GM18867 (cell line): ENCODE data around the gene OTOGL.
"Not testable (repeated sequence)": the region's sequence is repeated elsewhere in the genome, so short reads cannot be mapped to it uniquely, and the experiment has no call there.

Experiments used
- ATAC-seq: cut with Tn5 transposase; IDR thresholded peaks from one replicate; pipeline ENCODE4 v1.9.1; 2021; ENCODE audit warnings: mild to moderate bottlenecking, moderate library complexity; ENCODE audit not compliant: unreplicated experiment

The OTOGL gene

DNA sequence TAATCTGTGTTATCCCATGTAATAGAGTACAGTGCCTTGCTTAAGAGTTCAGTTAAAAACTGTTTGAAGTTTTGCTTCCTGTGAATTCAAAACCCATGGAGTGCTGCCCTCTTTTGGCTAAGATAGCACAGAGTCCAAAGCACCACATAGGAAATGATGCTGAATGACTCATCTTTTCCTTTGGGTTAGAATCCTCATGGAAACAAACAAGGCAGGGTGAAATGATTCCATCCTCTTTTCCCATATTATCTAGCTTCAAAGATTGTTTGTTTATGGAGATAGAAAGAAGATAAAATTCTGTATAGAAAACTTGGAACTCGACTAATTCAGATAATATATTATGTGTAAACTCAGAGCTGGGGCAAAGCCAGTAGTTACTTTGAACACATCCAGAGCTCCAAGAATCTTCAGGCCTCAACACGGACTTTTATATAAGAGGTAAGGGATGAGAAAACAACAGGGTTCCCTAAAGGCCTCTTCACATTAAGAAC, 87.4 kb downstream of the OTOGL start:
- peak; percentile 56 for ATAC-seq

DNA sequence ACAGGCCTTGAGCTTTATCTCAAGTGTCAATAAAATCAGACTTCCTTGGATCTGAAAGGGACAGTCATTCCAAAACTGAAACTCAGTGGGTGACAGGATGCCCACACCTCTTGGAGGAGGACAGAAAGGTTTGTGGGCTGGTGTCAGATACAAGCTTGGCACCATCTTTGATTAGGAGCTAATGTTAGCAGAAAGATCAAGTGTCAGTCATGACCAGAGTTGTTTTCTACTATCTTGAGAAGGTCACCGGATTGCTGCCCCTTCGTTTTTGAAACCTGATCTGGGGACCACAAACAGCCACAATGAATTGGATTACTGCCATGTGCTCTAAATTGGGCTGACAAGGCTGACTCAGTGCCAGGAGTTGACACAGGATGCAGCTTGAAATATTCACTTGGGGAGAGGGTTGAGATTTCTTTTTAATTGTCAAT, 88.3 kb downstream of the OTOGL start:
- peak; percentile 69 for ATAC-seq

DNA sequence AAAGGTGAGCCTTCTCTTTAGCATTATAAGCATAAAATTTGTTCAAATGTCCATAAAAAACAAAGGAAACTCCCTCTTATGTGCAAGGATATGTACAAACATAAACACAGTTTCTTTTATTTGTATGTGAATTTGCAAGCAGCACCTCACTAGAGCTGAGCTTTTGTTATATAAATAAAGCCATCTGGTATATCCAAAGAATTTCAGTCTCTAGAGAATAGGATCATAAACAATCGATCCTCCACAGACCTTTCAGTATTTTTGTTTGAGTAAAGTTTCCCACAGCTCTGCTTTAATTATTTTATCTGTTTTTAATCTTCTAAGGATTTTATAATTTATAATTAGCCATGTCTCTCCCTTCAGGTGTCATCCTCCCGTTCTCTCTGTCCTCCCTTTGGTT, 89.2 kb downstream of the OTOGL start:
- ATAC-seq, result no peak

DNA sequence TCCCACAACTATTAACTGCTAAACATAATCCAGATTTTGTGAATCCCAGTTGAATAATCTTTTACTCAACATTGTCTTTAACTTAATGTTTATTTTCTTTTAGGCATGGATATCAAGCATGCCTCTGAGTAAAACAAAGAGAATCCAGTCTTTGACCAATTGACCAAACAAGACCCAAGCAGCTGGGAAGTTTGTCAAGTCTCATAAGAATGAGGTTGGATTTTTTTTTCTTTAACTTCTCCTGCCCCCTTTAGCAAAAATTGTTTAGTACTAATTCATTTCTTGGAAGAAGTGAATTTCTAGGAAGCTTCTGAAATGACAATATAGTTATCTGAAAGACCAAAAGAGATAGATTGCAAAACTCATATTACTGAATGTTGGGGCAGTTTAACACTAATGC, 89.9 kb downstream of the OTOGL start:
- ATAC-seq, result no peak

DNA sequence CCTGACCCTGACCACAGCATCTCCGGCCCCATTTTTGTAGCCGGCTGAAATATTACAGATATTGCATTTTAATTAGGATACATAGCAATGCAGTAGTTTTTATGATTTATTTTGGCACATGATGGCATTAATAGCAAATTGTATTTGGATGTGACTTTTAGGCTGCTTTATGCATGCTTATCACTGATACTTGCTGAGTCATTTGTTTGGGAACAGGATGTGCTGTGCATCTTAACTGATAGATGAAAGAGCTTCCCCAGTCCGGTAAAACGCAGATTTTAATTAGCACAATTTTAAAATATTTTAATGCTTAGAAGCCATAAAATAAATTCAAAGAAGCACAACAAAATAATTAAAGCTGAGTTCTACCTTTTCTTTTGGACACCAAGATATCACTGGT, 90.7 kb downstream of the OTOGL start:
- ATAC-seq, result no peak

DNA sequence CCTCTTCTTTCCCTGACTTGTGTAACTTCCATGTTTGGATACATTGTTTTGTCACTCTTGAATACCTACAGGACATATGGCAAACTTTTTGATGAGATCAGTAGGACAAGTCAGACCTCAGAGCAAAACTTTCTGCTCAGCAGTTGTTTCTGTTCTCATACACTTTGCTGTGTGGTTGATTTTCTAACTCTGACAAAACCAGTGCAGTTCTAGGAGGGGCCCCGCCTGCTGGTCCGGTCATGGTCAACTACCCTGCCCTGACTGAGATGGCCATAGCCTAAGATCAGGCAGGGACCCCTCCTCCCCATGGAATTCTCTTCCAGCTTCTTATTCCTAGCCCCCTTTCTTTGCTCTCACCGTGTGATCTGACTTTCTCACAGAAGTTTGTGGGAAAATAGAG, 92.8 kb downstream of the OTOGL start:
- peak; percentile 40 for ATAC-seq

DNA sequence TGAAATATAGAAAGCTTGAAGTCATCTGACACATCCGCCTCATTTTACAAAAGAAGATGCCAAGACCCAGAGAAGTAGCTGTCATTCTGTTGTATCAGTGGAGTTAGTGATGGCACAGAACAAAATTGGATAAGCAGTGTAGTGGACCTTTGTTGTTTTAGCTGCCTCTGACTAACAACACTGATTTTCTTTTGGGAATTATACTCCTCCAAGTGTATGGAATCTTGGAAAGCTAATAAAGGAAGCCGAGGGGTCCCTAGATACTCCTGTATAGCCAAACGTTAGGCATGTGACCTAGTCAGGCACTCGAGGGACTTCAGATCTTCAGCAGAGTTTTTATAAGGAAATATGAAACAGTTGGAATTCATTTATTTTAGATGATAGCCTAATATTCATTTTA, 94.5 kb downstream of the OTOGL start:
- ATAC-seq, result no peak

DNA sequence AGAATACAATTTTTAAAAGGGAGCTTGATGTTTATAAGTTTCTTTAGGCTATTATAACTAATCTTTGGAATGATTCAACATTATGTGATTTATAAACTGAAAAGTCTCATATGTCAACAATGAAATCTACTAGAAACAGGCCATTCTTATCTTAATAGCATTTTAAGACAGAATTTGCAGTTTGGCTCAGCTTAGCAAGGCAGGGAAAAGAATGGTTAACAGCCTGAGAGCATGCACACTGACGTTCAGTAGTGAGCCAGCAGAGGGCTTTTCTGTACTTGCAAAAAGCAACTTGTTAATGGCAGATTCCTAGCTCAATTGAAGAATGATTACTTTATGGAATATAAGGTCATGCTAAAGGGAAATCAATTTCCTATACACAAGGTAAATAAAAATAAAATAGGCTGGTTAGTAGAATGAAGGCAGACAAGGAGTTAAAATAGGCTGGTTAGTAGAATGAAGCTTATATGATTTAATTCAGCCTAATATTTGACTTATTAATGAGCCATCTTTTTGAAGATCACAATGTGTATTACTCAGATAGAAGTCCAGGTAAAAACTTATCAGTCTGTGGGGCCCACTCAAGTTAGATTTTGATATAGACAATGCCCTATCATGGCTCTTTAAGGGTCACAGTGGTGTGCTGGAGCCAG, 95.9 kb downstream of the OTOGL start:
- peak; percentile 79 for ATAC-seq

DNA sequence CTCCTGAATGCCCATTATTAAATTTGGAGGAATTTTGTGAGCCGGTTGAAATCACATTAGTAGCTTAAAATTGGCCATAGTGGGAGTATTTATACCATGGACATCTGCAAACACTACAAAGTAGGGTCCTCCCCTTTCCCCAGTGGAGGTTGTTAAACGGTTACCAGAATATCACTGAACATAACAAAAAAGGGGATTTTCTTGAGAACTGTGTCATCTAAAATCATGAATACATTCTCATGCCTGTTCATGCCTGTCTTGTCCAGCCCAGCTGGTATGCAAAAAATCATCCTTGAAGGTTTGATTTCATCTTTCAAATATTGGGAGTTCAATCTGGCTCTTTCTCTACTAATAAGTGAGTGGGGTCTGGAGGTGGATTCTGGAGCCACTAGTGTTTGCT, 96.4 kb downstream of the OTOGL start:
- ATAC-seq, result no peak

DNA sequence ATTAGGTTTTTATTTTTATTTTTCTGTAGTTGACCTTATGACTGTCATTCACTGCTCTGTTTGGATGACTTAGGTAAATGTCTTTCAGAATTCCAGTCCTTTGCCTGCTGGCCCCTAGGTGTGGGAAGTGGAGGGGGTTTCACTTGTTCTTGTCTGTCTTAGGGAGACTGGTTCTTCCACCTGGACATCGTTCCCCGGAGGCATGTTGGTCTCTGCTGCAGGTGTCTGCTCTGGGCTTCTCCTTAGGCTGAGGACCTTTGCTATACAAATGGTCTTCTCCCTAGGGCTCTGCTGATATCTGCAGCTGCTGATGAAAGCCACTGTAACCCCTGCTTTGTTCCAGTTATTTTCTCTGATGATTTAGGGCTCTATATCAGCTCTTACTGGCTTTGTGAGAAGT, 97.1 kb downstream of the OTOGL start:
- ATAC-seq, result no peak

DNA sequence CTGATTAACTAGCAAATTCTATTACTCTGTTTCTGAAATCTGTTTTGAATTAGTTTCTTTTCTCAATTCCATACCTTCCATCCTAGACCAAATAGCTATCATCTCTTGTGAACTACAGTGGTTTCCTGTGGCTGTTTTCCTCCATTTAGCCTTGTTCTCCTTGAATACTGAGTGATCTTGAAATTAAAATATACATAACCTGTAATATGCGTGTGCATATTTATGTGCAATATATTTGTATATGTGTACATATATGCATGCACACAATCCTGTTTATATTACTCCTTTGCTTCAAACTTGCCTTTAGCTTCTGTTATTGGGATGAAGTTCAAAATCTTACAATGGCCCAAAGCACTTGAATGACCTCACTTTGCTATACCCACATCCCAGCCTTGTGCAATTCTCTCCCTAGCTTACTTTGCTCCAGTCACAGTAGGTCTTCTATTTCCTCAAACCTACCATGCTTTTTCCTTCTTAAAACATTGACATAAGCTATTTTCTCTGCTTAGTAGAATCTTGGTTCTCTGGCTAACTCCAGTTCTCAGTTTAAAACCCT, 99.5 kb downstream of the OTOGL start:
- no peak for ATAC-seq

DNA sequence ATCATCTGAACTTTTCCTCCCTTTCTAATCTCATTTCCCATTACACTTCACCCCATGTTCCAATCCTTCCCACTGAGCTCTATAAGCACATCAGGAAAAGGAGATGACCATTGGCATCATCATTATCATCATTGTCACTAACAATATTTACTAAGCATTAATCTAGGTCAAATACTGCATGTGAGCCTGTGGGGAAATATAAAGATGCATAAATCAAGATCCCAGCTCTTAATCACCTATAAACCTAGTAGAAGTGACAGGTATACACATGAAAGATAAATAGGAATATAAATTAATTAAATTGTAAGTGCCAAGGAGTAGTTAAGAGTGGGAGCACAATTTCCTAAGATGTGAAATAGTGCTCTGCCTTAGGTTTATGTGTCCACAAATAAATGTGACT, 100.6 kb downstream of the OTOGL start:
- ATAC-seq, result no peak

DNA sequence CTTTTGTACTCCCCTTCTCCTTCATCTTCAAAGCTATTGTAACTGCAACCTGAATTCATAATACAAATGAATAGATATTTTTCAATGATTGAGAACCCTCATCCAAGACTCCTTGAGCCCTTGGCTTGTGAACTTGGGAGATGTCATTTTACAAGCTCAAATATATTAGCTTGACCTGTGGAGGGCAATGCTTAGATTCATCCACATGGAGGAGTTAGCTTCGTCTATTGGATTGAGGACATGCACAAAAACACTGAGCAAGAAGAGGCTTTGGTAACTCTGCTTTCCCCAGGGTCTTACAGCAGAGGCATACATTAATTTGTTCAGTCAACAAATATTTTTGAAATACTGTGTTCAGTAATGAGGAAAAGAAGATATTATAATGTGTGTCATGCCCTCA, 101.1 kb downstream of the OTOGL start:
- no peak for ATAC-seq

DNA sequence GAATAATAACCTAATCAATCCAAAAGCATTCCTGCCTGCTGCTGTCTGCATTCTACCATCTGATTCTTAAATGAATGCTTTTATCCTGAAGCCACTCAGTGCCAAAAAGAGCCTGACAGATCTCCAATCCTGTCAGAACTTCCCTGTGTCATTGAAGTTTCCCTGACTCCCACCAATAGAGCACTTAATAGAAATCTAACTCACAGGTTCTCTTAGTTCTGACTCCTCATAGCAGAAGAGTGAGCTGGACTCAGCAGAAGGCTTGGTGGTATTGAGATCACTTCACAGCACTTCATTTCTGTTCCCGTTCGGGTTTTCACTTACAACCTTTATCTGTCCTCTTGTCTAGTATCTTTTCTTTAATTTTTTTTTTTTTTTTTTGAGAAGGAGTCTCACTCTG, 102.6 kb downstream of the OTOGL start:
- no peak for ATAC-seq

DNA sequence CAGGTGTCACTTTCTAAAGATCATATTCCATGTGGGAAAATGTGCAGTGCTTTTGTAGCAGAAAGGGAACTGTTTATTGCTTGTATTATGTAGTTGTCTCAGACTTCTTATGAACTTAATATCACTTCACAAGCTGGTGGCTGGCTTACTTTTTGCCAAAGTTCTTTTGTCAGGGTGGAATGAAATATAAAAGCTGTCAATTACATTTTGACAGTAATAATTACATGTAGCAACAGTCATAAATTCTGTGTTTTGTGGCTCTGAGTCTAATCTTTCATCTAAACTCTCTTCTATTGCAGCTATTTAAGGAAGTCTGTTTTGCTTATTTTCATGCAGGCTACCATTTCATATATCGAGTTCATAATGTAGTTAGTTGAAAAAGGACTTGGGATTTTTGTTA, 106.6 kb downstream of the OTOGL start:
- ATAC-seq, result no peak

DNA sequence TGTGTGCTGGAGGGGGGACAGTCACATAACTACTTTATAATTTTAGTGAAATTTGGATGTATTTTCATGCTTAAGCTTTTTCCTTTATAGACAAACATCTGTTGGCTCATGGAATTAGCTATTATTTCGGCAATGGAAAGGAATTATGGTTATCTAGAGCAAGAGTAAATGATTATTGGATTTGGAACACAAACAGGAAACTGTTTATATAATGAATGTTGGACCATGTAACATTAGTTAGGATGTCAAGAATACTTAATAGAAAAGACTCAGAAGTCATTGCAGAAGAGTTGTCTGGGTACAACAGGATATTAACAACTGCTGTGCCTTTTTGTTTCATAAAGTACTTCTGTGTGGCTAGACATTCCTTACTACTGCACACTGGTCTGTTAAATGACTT, 108.7 kb downstream of the OTOGL start:
- no peak for ATAC-seq

DNA sequence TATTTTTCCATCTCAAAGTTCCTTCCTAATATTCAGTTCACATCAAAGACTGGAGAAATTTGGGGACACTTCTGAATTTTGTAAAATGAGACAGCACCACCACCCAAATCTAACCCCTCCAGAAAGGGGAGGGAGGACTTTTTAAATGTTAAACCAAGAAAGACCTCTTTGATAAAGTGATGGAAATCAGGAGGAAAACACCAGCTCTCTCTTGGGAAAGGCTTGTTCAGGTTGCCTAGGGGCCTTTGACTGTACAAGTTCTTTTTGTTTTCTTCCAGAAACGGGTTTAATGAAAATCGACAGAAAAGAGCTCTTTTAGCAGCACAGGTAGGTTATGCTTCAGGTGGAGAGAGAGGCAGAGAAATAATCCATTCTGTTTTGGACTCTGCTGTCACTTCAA, 112.3 kb downstream of the OTOGL start:
- no peak for ATAC-seq

DNA sequence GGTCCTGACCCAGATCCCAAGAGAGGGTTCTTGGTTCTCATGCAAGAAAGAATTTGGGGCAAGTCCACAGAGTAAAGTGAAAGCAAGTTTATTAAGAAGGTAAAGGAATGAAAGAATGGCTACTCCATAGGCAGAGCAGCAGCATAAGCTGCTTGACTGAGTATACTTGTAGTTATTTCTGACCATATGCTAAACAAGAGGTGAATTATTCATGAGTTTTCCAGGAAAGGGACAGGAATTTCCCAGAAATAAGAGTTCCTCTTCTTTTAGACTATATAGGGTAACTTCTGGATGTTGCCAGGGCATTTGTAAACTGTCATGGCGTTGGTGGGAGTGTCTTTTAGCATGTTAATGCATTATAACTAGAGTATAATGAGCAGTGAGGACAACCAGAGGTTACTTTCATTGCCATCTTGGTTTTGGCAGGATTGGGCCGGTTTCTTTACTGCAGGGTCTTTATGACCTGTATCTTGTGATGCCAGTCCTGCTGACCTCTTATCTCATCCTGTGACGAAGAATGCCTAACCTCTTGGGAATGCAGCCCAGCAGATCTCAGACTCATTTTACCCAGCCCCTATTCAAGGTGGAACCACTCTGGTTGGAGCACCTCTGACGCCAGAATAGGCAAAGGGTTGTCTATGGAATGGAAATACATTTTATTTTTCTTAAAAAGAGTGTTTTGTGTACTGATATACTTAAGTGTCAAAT, 113.8 kb downstream of the OTOGL start:
- no peak for ATAC-seq

DNA sequence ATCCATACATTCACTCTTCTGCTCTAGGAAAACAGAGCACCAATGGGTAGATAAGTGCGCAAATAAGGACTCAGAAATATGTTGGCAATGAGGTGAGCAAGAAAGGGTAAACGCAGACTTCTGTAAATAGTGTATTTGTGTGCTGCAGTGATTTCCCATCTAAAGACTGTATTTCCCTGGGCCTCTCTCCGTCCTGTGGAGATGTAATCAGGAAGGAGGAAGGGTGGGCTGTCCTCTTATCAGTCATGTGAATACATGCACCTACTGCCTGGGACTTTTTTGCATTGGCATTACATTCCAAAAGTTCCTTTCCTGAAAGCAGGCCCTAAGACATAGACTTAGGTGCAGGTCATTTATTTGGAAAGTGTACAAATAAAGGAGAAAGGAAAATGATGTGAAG, 114.5 kb downstream of the OTOGL start:
- no peak for ATAC-seq

DNA sequence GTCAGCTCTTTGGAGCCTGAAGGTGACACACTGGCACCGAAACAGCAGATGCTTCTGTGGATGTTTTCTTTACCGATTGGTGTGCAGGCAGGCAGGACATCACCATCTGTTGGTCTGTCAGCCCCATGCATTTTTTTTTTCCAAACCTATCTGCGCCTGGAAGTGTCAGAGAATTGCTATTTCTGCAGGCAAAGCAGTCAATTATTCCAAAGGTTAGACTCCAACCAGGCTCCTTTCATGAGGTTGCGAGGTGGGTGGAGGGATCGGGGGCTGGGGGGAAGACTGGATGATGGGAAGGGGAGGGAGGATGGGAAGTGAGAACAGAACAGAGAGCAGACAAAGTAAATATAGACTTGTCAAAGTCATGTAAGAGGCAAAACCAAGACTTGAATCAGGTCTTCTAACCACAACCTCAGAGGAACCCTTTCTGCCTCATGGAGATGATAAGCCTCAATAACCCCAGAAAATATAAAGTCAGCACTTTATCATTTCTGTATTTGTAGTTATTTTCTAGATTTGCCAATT, 117.7 kb downstream of the OTOGL start:
- ATAC-seq, result peak; percentile 93

DNA sequence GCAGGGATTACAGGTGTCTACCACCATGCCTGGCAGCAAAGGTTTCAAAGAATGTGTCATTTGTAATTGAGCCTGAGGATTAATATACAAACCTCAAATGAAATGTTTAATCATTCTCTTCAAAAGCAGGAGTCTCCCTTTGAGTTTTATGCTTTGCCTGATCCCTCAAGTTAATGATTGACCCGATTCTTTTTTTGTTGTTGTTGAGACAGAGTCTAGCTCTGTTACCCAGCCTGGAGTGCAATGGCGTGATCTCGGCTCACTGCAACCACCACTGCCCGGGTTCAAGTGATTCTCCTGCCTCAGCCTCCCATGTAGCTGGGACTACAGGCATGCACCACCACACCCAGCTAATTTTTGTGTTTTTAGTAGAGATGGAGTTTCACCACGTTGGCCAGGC, 119.6 kb downstream of the OTOGL start:
- not testable (repeated sequence) for ATAC-seq

DNA sequence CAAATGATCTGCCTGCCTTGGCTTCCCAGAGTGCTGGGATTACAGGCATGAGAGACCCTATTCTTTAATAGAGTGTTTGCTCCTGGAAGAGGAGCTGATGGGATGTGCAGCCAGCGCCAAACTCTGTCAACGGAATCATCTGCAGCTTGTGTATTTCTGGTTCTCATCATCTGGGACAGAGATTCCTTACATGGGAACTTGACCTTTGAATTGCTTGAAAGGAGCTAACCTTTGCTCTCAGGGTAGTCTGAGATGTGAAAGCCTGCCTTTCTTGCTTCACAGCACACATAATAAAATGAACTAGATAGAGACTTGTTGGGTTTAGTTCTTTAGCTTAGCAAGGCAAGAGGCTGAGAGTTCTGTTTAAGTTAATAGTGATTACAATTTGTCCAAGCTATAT, 120.0 kb downstream of the OTOGL start:
- ATAC-seq, result no peak
